H54 (cell line): Measurements from ENCODE around the gene PAX3.

Experiments
- DNase-seq: peaks from one replicate; pipeline ENCODE4 v3.0.0; 2011; ENCODE audit warnings: low spot score, mixed read lengths; ENCODE audit not compliant: insufficient read length
- FAIRE-seq: peaks from 3 replicates; lab custom pipeline; 2011; peaks lifted over from hg19 to GRCh38; lab: Jason Lieb, UNC
- POLR2A ChIP-seq: IDR thresholded peaks from 2 replicates; pipeline ENCODE4 v1.6.1; 2011; ENCODE audit warnings: low read depth, mild to moderate bottlenecking, low read length

PAX3 gene

GRCh38 chr2:222305516-222306392 lies 7.0 kb upstream of the PAX3 start:
- FAIRE-seq: no peak
- no peak for DNase-seq

GRCh38 chr2:222304737-222305515 lies 6.1 kb upstream of the PAX3 start:
- FAIRE-seq: no peak

More at GRCh38 chr2:222305516-222306392, 7.0 kb upstream of the PAX3 start:
- no peak for TF ChIP-seq POLR2A

GRCh38 chr2:222303828-222304736 lies 5.3 kb upstream of the PAX3 start:
- TF ChIP-seq POLR2A: no peak
- no peak for FAIRE-seq
- DNase-seq: no peak

More at GRCh38 chr2:222304737-222305515, 6.1 kb upstream of the PAX3 start:
- no peak for TF ChIP-seq POLR2A
- no peak for DNase-seq

- DNase-seq: no peak
- FAIRE-seq: no peak
- no peak for TF ChIP-seq POLR2A
Observed at GRCh38 chr2:222303045-222303827, 4.4 kb upstream of the PAX3 start.

- no peak for DNase-seq
- TF ChIP-seq POLR2A: no peak
- no peak for FAIRE-seq
Observed at GRCh38 chr2:222302178-222303018, 3.6 kb upstream of the PAX3 start.

- DNase-seq: no peak
- TF ChIP-seq POLR2A: no peak
- FAIRE-seq: no peak
Observed at GRCh38 chr2:222301796-222302118, 3.0 kb upstream of the PAX3 start.

GRCh38 chr2:222301053-222301795 lies 2.4 kb upstream of the PAX3 start:
- no peak for FAIRE-seq
- TF ChIP-seq POLR2A: no peak
- DNase-seq: no peak

GRCh38 chr2:222300726-222301052 lies 1.9 kb upstream of the PAX3 start:
- FAIRE-seq (no peak), DNase-seq (no peak)
- no peak for TF ChIP-seq POLR2A

- DNase-seq: no peak
- FAIRE-seq: no peak
- no peak for TF ChIP-seq POLR2A
Observed at GRCh38 chr2:222299906-222300725, 1.3 kb upstream of the PAX3 start.

- DNase-seq (no peak), FAIRE-seq (no peak)
- no peak for TF ChIP-seq POLR2A
Observed at GRCh38 chr2:222298001-222298310, 842 bp downstream of the PAX3 start.

- FAIRE-seq (no peak), DNase-seq (no peak)
- no peak for TF ChIP-seq POLR2A
Observed at GRCh38 chr2:222297600-222297935, 1.2 kb downstream of the PAX3 start.
